Type B pancreatic cell (in vitro differentiated cells): ENCODE results near the gene CDAN1. TPM values are rescaled to one million over a fixed set of nuclear protein-coding genes. Genes with fewer than 3 reads are reported as not detected.

ENCODE experiments used
- DNase-seq: peaks from one replicate; pipeline ENCODE4 v3.0.0; 2021; ENCODE audit warnings: mixed read lengths; ENCODE audit not compliant: unreplicated experiment; ENCODE audit errors: extremely low spot score
- H3K27ac Mint-ChIP-seq: 2 replicates; pipeline ENCODE4 v1.8.0; 2021; ENCODE audit warnings: mild to moderate bottlenecking, mixed read lengths
- H3K27me3 Mint-ChIP-seq: 2 replicates; pipeline ENCODE4 v1.8.0; 2021; ENCODE audit warnings: mixed read lengths
- H3K36me3 Mint-ChIP-seq: 2 replicates; pipeline ENCODE4 v1.8.0; 2021; ENCODE audit warnings: mixed read lengths
- H3K4me1 Mint-ChIP-seq: one replicate; pipeline ENCODE4 v1.8.0; 2021; ENCODE audit warnings: mixed read lengths; ENCODE audit not compliant: unreplicated experiment
- H3K4me3 Mint-ChIP-seq: 2 replicates; pipeline ENCODE4 v1.8.0; 2021; ENCODE audit warnings: mild to moderate bottlenecking, mixed read lengths
- H3K9me3 Mint-ChIP-seq: 2 replicates; pipeline ENCODE4 v1.8.0; 2021; ENCODE audit warnings: mixed read lengths
- total RNA-seq: library from RNA; stranded (reverse); gene quantifications from 2 replicates; pipeline ENCODE4 v1.2.1, GENCODE V29; 2021; ENCODE audit warnings: low replicate concordance
- TF ChIP-seq, protein P1 (sequence below): fragments of 200-600 bp; sonication (generic); conservative IDR thresholded peaks from 2 replicates; pipeline ENCODE4 v1.5.0; 2021; ENCODE audit warnings: antibody characterized with exemption, mild to moderate bottlenecking

The CDAN1 gene
- total RNA-seq, 1 donor from 2014 or later, result 37.2 TPM

DNA sequence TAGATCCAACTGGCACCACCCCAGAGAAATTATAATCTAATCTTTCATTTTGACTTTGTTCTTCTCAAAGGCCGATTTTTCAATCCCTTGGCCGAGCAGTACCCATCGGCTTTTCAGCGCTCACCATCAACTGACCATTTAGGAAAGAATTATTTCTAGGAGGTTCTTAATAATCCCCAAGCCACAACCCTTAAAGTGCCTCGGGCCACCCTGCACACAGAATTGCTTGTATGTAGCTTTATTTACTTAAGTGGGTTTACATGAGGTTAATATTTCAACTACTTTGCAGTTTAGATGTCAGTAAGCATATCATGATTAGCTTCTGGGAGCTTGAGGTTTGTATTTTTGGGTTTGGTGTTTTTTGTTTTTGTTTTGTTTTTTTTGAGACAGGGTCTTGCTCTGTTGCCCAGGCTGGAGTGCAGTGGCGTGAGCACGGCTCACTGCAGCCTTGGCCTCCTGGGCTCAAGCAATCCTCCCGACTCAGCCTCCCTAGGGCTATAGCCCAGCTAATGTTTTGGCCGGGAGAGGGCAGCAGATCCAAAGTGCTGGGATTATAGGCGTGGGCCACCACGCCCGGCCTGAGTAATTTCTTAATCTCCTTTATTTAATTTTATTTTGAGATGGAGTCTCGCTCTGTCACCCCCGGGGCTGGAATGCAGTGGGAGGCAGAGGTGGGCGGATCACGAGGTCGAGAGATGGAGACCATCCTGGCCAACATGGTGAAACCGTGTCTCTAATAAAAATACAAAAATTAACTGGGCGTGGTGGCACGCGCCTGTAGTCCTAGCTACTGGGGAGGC, 801 bp upstream of the CDAN1 start:
- peak overlapping the region; percentile 79 for H3K27ac Mint-ChIP-seq
- H3K9me3 Mint-ChIP-seq, result no peaks in the 10 kb centered on the region
- no peaks in the 10 kb centered on the region for H3K27me3 Mint-ChIP-seq
- peaks cover 23% of the 10 kb centered on the region for H3K4me1 Mint-ChIP-seq
- H3K4me3 Mint-ChIP-seq, result peak overlapping the region; percentile 85
- TF ChIP-seq, protein P1, sequence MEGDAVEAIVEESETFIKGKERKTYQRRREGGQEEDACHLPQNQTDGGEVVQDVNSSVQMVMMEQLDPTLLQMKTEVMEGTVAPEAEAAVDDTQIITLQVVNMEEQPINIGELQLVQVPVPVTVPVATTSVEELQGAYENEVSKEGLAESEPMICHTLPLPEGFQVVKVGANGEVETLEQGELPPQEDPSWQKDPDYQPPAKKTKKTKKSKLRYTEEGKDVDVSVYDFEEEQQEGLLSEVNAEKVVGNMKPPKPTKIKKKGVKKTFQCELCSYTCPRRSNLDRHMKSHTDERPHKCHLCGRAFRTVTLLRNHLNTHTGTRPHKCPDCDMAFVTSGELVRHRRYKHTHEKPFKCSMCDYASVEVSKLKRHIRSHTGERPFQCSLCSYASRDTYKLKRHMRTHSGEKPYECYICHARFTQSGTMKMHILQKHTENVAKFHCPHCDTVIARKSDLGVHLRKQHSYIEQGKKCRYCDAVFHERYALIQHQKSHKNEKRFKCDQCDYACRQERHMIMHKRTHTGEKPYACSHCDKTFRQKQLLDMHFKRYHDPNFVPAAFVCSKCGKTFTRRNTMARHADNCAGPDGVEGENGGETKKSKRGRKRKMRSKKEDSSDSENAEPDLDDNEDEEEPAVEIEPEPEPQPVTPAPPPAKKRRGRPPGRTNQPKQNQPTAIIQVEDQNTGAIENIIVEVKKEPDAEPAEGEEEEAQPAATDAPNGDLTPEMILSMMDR, result no peak
- DNase-seq, result peak; percentile 53
- peaks cover 4% of the 10 kb centered on the region for H3K36me3 Mint-ChIP-seq

DNA sequence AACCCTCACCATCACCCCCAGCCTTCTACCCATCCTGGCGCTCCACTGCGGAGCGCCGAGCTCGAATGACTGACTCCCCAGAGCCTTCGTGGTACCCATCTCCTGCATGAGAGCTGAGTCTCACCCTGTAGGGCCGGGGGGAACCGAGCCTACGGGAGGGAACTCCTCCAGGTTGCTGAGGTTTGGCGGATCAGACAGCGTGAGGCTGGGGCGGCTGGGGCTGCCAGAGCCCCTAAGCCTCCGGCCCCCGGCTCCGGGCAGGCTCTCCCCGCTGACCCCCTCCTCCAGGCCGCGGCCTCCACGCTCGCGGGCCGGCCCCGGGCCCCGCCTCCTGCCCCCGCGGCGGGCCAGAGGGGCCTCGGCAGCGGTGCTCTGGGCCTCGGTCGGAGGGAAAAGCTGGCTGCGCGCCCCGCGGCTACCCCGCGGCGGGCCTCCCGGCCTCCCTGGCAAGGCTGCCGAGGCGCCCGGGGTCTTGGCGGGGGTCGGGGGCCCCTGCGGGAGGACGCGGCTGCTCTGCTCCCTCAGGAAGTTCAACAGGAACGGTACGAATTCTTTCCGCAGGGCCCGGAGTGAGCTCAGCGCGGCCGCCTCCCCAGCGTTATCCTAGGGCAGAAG, 643 bp downstream of the CDAN1 start:
- TF ChIP-seq, protein P1, result no peak
- Mint-ChIP-seq H3K27me3 (no peaks in the 10 kb centered on the region), H3K36me3 (peaks cover 7% of the 10 kb centered on the region), H3K27ac (no peak overlapping the region), H3K9me3 (no peaks in the 10 kb centered on the region), H3K4me3 (peak overlapping the region; percentile 87), H3K4me1 (peaks cover 16% of the 10 kb centered on the region)
- no peak for DNase-seq

DNA sequence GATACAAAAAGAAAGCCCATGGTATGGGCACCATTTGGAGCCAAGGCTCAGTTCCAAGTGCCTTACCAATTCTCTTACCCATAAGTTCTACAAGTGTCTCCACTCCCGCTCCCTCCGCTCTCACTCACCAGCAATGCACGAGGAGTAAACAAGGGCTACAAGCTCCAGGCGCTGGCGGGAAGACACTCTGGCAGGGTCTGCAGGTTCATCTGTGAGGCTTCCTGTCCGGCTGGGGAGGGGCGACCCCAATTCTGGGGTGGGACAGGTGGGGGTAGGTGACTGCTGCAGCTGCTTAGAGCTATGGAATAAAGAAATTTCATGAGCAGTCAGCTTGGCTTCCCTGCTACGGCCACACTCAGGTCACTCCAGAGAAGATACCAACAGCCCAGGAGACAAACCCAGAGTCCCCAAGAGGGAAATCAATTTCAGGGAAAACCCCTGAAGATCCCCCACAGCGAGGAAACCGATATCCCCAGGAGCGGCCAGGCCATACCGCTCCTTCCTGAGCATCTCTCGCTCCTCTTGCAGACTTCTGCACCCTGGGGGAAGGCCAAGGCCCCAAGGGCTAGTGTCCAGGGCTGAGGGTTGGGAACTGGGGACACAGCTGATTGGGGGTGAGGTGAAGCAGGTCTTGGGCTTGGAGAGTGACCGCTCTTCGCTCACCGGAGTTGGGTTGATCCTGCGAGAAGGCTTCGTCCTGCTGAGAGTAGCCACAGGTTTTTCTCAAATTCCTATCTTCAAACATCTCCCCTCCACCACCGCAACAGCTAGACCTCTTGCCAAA, 1.4 kb downstream of the CDAN1 start:
- DNase-seq, result peak; percentile 58
- Mint-ChIP-seq H3K9me3 (no peaks in the 10 kb centered on the region), H3K36me3 (peaks cover 11% of the 10 kb centered on the region), H3K4me3 (peak overlapping the region; percentile 87), H3K4me1 (peaks cover 14% of the 10 kb centered on the region), H3K27ac (no peak overlapping the region), H3K27me3 (no peaks in the 10 kb centered on the region)
- TF ChIP-seq, protein P1, result no peak

DNA sequence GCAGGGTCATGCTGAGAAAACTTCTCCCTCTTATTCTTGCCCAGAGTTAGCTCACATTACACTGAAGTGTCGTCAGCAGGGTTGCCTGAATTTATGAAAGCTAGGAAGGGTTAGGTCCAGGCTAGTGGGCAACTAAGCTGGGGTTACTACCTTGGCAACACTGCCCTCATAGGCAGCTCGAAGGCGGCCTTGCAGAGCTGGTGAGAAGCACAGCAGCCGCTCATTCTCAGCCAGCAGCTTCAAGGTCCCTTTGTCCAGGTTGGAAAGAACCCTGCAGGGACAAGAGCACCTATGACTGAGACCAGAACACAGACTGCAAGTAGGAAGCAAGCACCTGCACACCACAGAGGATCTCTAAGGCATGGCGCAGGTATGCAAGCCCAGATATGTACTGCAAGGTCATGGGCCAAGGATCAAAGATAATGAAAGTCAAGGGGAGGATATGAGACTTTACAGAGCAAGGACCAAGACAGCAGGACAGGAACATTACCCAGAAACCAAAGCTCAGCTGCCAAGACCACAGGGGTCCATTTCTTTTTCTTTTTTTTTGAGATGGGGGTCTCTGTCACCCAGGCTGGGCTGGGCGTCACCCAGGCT, 2.8 kb downstream of the CDAN1 start:
- Mint-ChIP-seq H3K36me3 (peaks cover 15% of the 10 kb centered on the region), H3K4me1 (peaks cover 14% of the 10 kb centered on the region), H3K27ac (no peak overlapping the region), H3K27me3 (no peaks in the 10 kb centered on the region), H3K4me3 (peak overlapping the region; percentile 71), H3K9me3 (no peaks in the 10 kb centered on the region)
- TF ChIP-seq, protein P1, result no peak
- peak; percentile 50 for DNase-seq

DNA sequence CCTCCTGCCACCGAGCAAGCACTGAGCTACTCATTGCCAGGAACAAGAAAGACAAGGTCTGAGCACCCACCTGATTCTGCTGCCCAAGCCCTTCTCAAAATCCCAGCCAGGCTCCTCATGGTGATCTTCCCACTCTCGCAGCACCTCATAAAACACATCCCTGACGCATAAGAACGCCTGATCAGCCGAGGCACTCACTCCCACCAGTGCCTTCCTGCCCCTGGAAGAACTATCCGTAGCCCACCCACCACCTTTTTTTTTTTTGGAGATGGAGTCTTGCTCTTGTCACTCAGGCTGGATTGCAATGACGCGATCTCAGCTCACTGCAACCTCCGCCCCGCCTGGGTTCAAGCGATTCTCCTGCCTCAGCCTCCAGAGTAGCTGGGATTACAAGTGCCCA, 3.9 kb downstream of the CDAN1 start:
- Mint-ChIP-seq H3K4me3 (no peak overlapping the region), H3K36me3 (peaks cover 15% of the 10 kb centered on the region)

More for the DNA sequence above, 3.9 kb downstream of the CDAN1 start:
- DNase-seq, result no peak
- Mint-ChIP-seq H3K4me1 (peaks cover 14% of the 10 kb centered on the region), H3K9me3 (no peaks in the 10 kb centered on the region), H3K27me3 (no peaks in the 10 kb centered on the region), H3K27ac (no peak overlapping the region)
- TF ChIP-seq, protein P1, result no peak
